GM12878 (cell line): ENCODE results near the gene WDR41. TPM values are rescaled to one million over a fixed set of nuclear protein-coding genes. Genes with fewer than 3 reads are reported as not detected.

Source experiments
- ATAC-seq: fragments of 200-7000 bp; cut with Tn5 transposase; 3 replicates; pipeline ENCODE4 v1.9.1; 2020; ENCODE audit warnings: mild to moderate bottlenecking, moderate library complexity
- BruUV-seq: library from RNA; stranded (reverse); fragments of 400-500 nt; replicated peaks from 2 replicates; lab custom pipeline; 2021; lab: Mats Ljungman, UMichigan
- CTCF ChIA-PET: fragments of 300-600 bp; sonication (Branson Sonifier 250); formaldehyde crosslinking; extraction: SDS; loops from one replicate; lab custom pipeline; 2021; ENCODE audit warnings: inconsistent platforms; lab: Yijun Ruan, JAX
- POLR2A ChIA-PET: fragments of 350-600 bp; formaldehyde crosslinking; extraction: SDS; loops from one replicate; lab custom pipeline; 2021; ENCODE audit warnings: inconsistent platforms; lab: Charles Lee
- RAD21 ChIA-PET: fragments of 300-600 bp; sonication (Branson Sonifier 250); formaldehyde crosslinking; loops from one replicate; lab custom pipeline; 2023; ENCODE audit warnings: antibody characterized with exemption; ENCODE audit not compliant: unreplicated experiment; lab: Charles Lee
- SMC1A ChIA-PET: fragments of 300-600 bp; sonication (Branson Sonifier 250); formaldehyde crosslinking; loops from one replicate; lab custom pipeline; 2023; ENCODE audit not compliant: unreplicated experiment, uncharacterized antibody; lab: Charles Lee
- DNase-seq: peaks from one replicate; pipeline ENCODE4 v3.0.0-alpha.2; 2011; ENCODE audit warnings: low read depth, low spot score
- FAIRE-seq: peaks from 3 replicates; lab custom pipeline; 2011; peaks lifted over from hg19 to GRCh38; lab: Jason Lieb, UNC
- H2AFZ ChIP-seq: 2 replicates; pipeline ENCODE4 v1.6.0; 2011; ENCODE audit warnings: low read depth, low read length, control low read depth; ENCODE audit not compliant: control insufficient read depth
- H3K27ac ChIP-seq: 2 replicates; pipeline ENCODE4 v1.5.1; 2011; ENCODE audit warnings: control low read depth; ENCODE audit not compliant: control insufficient read depth, insufficient read depth
- H3K27me3 ChIP-seq, 2 experiments: replicated peaks in 1 of 2; 2 replicates each; pipeline versions ENCODE4 v1.6.0 to v1.6.1; 2011; ENCODE audit warnings: low read length in 1 of 2; ENCODE audit not compliant: control insufficient read depth in 2 of 2, insufficient read depth in 2 of 2
- H3K36me3 ChIP-seq, 2 experiments: 2 replicates each; pipeline ENCODE4 v1.5.1; 2011; ENCODE audit warnings: low read length in 1 of 2; ENCODE audit not compliant: control insufficient read depth in 2 of 2, insufficient read depth in 2 of 2
- H3K4me1 ChIP-seq: 2 replicates; pipeline ENCODE4 v1.6.1; 2011; ENCODE audit warnings: mild to moderate bottlenecking, low read length, moderate library complexity, mixed read lengths; ENCODE audit not compliant: control insufficient read depth, insufficient read depth
- H3K4me2 ChIP-seq: 2 replicates; pipeline ENCODE4 v1.6.0; 2011; ENCODE audit warnings: control low read depth; ENCODE audit not compliant: control insufficient read depth, insufficient read depth
- H3K4me3 ChIP-seq: fragments of 200-600 bp; sonication (generic); 2 replicates; pipeline ENCODE4 v1.5.1; 2016
- H3K79me2 ChIP-seq: 2 replicates; pipeline ENCODE4 v1.6.0; 2011; ENCODE audit warnings: low read length; ENCODE audit not compliant: control insufficient read depth, insufficient read depth
- H3K9ac ChIP-seq: 2 replicates; pipeline ENCODE4 v1.8.0; 2011; ENCODE audit warnings: low read length, control low read depth, mixed read lengths; ENCODE audit not compliant: control insufficient read depth, insufficient read depth
- H3K9me3 ChIP-seq: replicated peaks from 3 replicates; pipeline ENCODE4 v1.5.1; 2011; ENCODE audit warnings: mild to moderate bottlenecking, low read length; ENCODE audit not compliant: control insufficient read depth, insufficient read depth
- H4K20me1 ChIP-seq: 2 replicates; pipeline ENCODE4 v1.6.0; 2011; ENCODE audit not compliant: control insufficient read depth, insufficient read depth
- CREB1 ChIP-seq: IDR thresholded peaks from 2 replicates; pipeline ENCODE4 v1.6.1; 2012; ENCODE audit warnings: low read depth, mild to moderate bottlenecking, inconsistent platforms
- CREM ChIP-seq: IDR thresholded peaks from 2 replicates; pipeline ENCODE4 v1.6.1; 2014; ENCODE audit warnings: antibody characterized with exemption, low read depth
- CUX1 ChIP-seq: IDR thresholded peaks from 2 replicates; pipeline ENCODE4 v1.6.1; 2012; ENCODE audit warnings: improper control_type of control experiment, low read depth, low read length; ENCODE audit not compliant: insufficient replicate concordance
- E4F1 ChIP-seq: fragments of 450-650 bp; IDR thresholded peaks from 2 replicates; pipeline ENCODE4 v1.6.1; 2018; ENCODE audit warnings: borderline replicate concordance, mild to moderate bottlenecking; ENCODE audit not compliant: partially characterized antibody
- FOXM1 ChIP-seq: IDR thresholded peaks from 2 replicates; pipeline ENCODE4 v1.6.1; 2012; ENCODE audit warnings: low read depth, mild to moderate bottlenecking, inconsistent platforms, low read length, moderate library complexity
- IKZF2 ChIP-seq, 2 experiments: fragments of 450-650 bp; IDR thresholded peaks; 2 replicates each; pipeline ENCODE4 v1.6.1; 2017; ENCODE audit warnings: mild to moderate bottlenecking in 2 of 2, moderate library complexity in 2 of 2
- IRF5 ChIP-seq: fragments of 450-650 bp; IDR thresholded peaks from 2 replicates; pipeline ENCODE4 v1.6.1; 2017; ENCODE audit warnings: borderline replicate concordance
- MEF2A ChIP-seq: IDR thresholded peaks from 2 replicates; pipeline ENCODE4 v1.6.1; 2011; ENCODE audit warnings: low read depth, mild to moderate bottlenecking, low read length, moderate library complexity; ENCODE audit not compliant: insufficient read depth
- SIN3A ChIP-seq: IDR thresholded peaks from 2 replicates; pipeline ENCODE4 v1.6.1; 2012; ENCODE audit warnings: low read depth, low read length, improper control_type of control experiment
- SP1 ChIP-seq: IDR thresholded peaks from one replicate; pipeline ENCODE4 v1.6.1; 2011; ENCODE audit warnings: low read depth, low read length
- SRF ChIP-seq, 2 experiments: IDR thresholded peaks; 2 replicates each; pipeline ENCODE4 v1.6.1; 2011; ENCODE audit warnings: low read depth in 2 of 2, low read length in 2 of 2, mild to moderate bottlenecking in 1 of 2, moderate library complexity in 1 of 2
- ZBTB33 ChIP-seq: fragments of 450-650 bp; IDR thresholded peaks from 2 replicates; pipeline ENCODE4 v1.6.1; 2017; ENCODE audit warnings: mild to moderate bottlenecking
- WGBS: methylation state at CpG from one replicate; pipeline ENCODE4 v1.1.6; 2016; ENCODE audit warnings: low lambda C conversion rate; ENCODE audit not compliant: insufficient replicate concordance, insufficient coverage; ENCODE audit errors: missing lambda C conversion rate; 5-methylcytosine and 5-hydroxymethylcytosine counted together
- in situ Hi-C: fragments of 300-500 bp; cut with MboI; formaldehyde crosslinking; loops from 9 replicates; pipeline ENCODE4 v1.14.3; 2018; ENCODE audit warnings: mixed read lengths
- intact Hi-C: fragments of 100-400 bp; cut with micrococcal nuclease; formaldehyde crosslinking; loops from one replicate; pipeline ENCODE4 v1.14.2; 2022; ENCODE audit not compliant: unreplicated experiment
- polyA plus RNA-seq, 11 experiments: library from polyadenylated mRNA; depleted of rRNA in 4 of 11; unstranded in 6 of 11; stranded (reverse) in 5 of 11; fragments of >200 nt; fragmentation: Nextera tagmentation in 4 of 11; fragmentation: Illumina TruSeq in 1 of 11; extraction: Ambion mirVana in 4 of 11; extraction: Trizol in 1 of 11; gene quantifications; 1 replicate in 1 of 11; 2 replicates in 10 of 11; pipeline versions ENCODE4 v1.2.1 to v1.2.3, GENCODE V29; 2011 to 2016; ENCODE audit warnings: inconsistent platforms in 2 of 11, missing spikeins in 2 of 11, low read depth in 1 of 11
- total RNA-seq, 4 experiments: library from RNA; depleted of rRNA in 3 of 4; stranded (reverse); fragments of >200 nt in 3 of 4; fragmentation: Illumina TruSeq in 1 of 4; extraction: Trizol in 1 of 4; gene quantifications; 2 replicates each; pipeline versions ENCODE4 v1.2.1 to v1.2.3, GENCODE V29; 2013 to 2021

WDR41 gene
- total and polyA plus RNA-seq, 10 of the 15 experiments (the other 5 are each of a cell fraction or from before 2014, with no cell fraction given), result 60.0 to 124 (median 84.4) TPM

- Histone ChIP-seq H3K9me3 (no peaks in the 10 kb centered on the region; the same call in 2 of the 3 replicates), H2AFZ (no peak overlapping the region), H3K4me3 (no peak overlapping the region), H3K9ac (no peak overlapping the region), H3K79me2 (no peaks in the 10 kb centered on the region), H3K27ac (no peak overlapping the region), H3K36me3 (no peaks in the 10 kb centered on the region), H4K20me1 (no peaks in the 10 kb centered on the region), H3K27me3 (no peaks in the 10 kb centered on the region), H3K4me1 (no peaks in the 10 kb centered on the region), H3K4me2 (no peak overlapping the region)
- ChIA-PET SMC1A (interaction anchor here (1.8 kb wide), 1 partner anchor 104 kb away, joined by 3 read pairs; no protein-coding TSS in a partner anchor), CTCF (no interaction called here), RAD21 (interaction anchor here (1.2 kb wide), 1 partner anchor 61 kb away, joined by 3 read pairs; no protein-coding TSS in a partner anchor), POLR2A (interaction anchor here (0.6 kb wide), 1 partner anchor 397 kb away, joined by 4 read pairs; no protein-coding TSS in a partner anchor)
- in situ Hi-C loops, result loop anchor here (10.0 kb wide), 1 partner anchor 355 kb away; no protein-coding TSS in a partner anchor
- intact Hi-C loops, result loop anchor here (10.0 kb wide), 1 partner anchor 625 kb away; no protein-coding TSS in a partner anchor
- no peak for DNase-seq
- no TSS peak for BruUV-seq
- ATAC-seq, result no peak
- no peak for FAIRE-seq
- 100% methylated on average over 2 of the region's 2 CpGs for WGBS
- TF ChIP-seq CREM (no peak), FOXM1 (no peak), CUX1 (no peak), E4F1 (no peak), IRF5 (no peak), SP1 (no peak), ZBTB33 (no peak), MEF2A (no peak), SIN3A (no peak), CREB1 (no peak), SRF (IDR thresholded peaks at IDR 0.05; ENCODE audit: low read depth in 2 of 2, low read length in 2 of 2) (no peak), IKZF2 (IDR thresholded peaks at IDR 0.05) (no peak)
Measured at GRCh38 chr5:77499973-77500372, 7.9 kb upstream of the WDR41 start.
